H1 (cell line): ENCODE results near the gene CST5. TPM values are rescaled to one million over a fixed set of nuclear protein-coding genes. Genes with fewer than 3 reads are reported as not detected.

Experiments used
- JUND ChIP-seq: IDR thresholded peaks from 2 replicates; pipeline ENCODE4 v1.6.1; 2011; ENCODE audit warnings: mild to moderate bottlenecking, improper control_type of control experiment, low read length
- NANOG ChIP-seq: IDR thresholded peaks from 2 replicates; pipeline ENCODE4 v1.6.1; 2011; ENCODE audit warnings: low read length, low read depth, mild to moderate bottlenecking, inconsistent platforms; ENCODE audit not compliant: insufficient read depth, poor library complexity, severe bottlenecking
- polyA plus RNA-seq, 7 experiments: library from polyadenylated mRNA; depleted of rRNA in 3 of 7; stranded (reverse) in 5 of 7; unstranded in 2 of 7; fragments of >200 nt in 5 of 7; fragments of 200-250 nt in 2 of 7; gene quantifications; 1 replicate in 5 of 7; 2 replicates in 1 of 7; 4 replicates in 1 of 7; pipeline versions ENCODE4 v1.2.1 to v1.2.3, GENCODE V29; 2011 to 2013; ENCODE audit warnings: missing spikeins in 2 of 7, mixed read lengths in 2 of 7
- total RNA-seq: library from RNA; stranded (reverse); fragmentation: NEBNext Ultra II Directional; extraction: Animal tissue kit (Norgen Biotek cat#: 25700); gene quantifications from 2 replicates; pipeline ENCODE4 v1.2.1, GENCODE V29; 2021

CST5 gene
- total and polyA plus RNA-seq, 2 of the 8 experiments (the other 6 are each of a cell fraction or from before 2014, with no cell fraction given), result not detected

- TF ChIP-seq NANOG (no peak), JUND (no peak)
Measured at GRCh38 chr20:23909390-23909789, 29.8 kb upstream of the CST5 start (continued).
